Activated naive CD8-positive, alpha-beta T cell treated with anti-CD3 and anti-CD28 coated beads, Interleukin-2, amount 10 ng/mL, durations not matched to agents 7 days and 5 days (primary cell): Measurements from ENCODE around the gene SDF4. TPM values are rescaled to one million over a fixed set of nuclear protein-coding genes. Genes with fewer than 3 reads are reported as not detected.

Experiments used
- ATAC-seq: fragments of 150-1000 bp; cut with Tn5 transposase; one replicate; pipeline ENCODE4 v1.10.0; 2021; ENCODE audit warnings: low read depth, moderate library complexity
- POLR2A ChIA-PET: fragments of 350-600 bp; sonication (Branson Sonifier 250); formaldehyde crosslinking; loops from one replicate; lab custom pipeline; 2021; ENCODE audit warnings: antibody characterized with exemption; lab: Charles Lee
- DNase-seq: peaks from one replicate; pipeline ENCODE4 v3.0.0; 2021
- H3K27ac Mint-ChIP-seq: one replicate; pipeline ENCODE4 v1.8.0; 2022; ENCODE audit warnings: mild to moderate bottlenecking, mixed read lengths
- H3K27me3 Mint-ChIP-seq: one replicate; pipeline ENCODE4 v1.8.0; 2022; ENCODE audit warnings: mild to moderate bottlenecking, moderate library complexity, mixed read lengths
- H3K36me3 Mint-ChIP-seq: one replicate; pipeline ENCODE4 v1.8.0; 2021; ENCODE audit warnings: mild to moderate bottlenecking, mixed read lengths
- H3K4me1 Mint-ChIP-seq: one replicate; pipeline ENCODE4 v1.8.0; 2021; ENCODE audit warnings: mixed read lengths
- H3K4me3 Mint-ChIP-seq: one replicate; pipeline ENCODE4 v1.8.0; 2022; ENCODE audit warnings: mild to moderate bottlenecking, moderate library complexity, mixed read lengths
- H3K9me3 Mint-ChIP-seq: one replicate; pipeline ENCODE4 v1.8.0; 2021; ENCODE audit warnings: mixed read lengths
- total RNA-seq, 2 experiments: library from RNA; stranded (reverse); gene quantifications; one replicate each; pipeline ENCODE4 v1.2.3, GENCODE V29; 2021

SDF4 gene
- total RNA-seq, 2 experiments from 2014 or later, result 99.1 to 103 TPM

DNA sequence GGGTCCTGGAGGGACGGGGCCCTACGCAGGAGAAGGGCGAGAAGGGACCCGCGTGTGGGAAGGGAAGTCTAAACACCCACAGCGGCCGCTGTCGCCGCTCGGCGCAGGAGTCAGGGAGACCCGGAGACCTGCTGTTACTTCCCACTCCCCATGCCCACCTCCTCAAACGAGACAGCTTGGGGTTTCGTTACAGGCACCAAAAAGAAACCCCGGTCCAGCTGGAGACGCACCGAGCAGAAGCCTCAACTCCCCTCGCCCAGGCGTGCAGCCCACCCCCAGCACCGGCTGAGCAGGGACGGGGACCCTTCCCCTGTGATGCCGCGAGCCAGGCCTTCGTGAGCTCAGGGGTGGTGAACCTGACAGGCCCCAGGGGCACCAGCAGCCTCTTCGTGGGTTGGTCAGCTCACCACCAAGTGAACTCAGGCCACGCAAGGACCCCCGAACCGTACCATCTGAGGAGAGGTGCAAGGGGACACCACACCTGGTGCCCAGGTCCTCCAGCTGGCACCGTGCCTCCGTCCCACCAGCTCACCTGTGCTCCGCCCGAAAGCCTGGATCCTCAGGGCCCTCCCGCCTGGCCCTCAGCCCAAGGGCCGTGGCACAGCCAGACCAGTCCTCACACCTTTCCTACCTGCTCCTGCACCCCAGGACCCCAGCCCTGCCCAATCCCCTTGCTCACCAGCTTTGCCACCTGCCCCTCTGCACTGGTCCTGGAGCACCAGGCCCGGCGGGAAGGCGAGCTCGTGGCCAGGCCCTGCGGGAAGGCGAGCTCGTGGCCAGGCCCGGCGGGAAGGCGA, 5.0 kb downstream of the SDF4 start:
- ATAC-seq, result no peak
- no peak overlapping the region for H3K4me3 Mint-ChIP-seq
- no peak for DNase-seq
- H3K27me3 Mint-ChIP-seq, result no peaks in the 10 kb centered on the region
- peaks cover 24% of the 10 kb centered on the region for H3K36me3 Mint-ChIP-seq
- POLR2A ChIA-PET, result no interaction called here
- H3K4me1 Mint-ChIP-seq, result peaks cover 17% of the 10 kb centered on the region
- H3K9me3 Mint-ChIP-seq, result no peaks in the 10 kb centered on the region
- H3K27ac Mint-ChIP-seq, result no peak overlapping the region

DNA sequence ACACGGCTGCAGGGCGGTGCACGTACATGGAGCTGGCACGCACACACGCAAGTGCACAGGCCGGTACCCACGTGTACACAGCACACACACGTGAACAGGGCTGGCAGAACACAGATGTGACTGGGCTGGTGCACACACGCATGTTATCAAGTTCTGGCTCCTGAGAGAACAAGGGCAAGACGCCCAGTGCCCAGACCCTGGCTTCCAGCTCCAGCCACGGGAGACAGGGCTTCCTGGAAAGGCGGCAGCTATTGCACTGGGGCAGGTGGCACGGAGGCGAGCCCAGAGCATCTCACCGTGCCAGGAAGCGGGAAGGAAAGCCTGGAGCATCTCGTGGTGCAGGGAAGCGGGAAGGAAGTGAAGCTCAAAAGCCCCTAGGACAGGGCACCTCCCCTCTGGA, 5.9 kb downstream of the SDF4 start:
- DNase-seq (no peak), ATAC-seq (no peak)
- H3K4me1 Mint-ChIP-seq, result peaks cover 17% of the 10 kb centered on the region
- H3K36me3 Mint-ChIP-seq, result peaks cover 24% of the 10 kb centered on the region
- no peak overlapping the region for H3K4me3 Mint-ChIP-seq
- no peaks in the 10 kb centered on the region for H3K9me3 Mint-ChIP-seq
- H3K27ac Mint-ChIP-seq, result no peak overlapping the region
- POLR2A ChIA-PET, result no interaction called here
- H3K27me3 Mint-ChIP-seq, result no peaks in the 10 kb centered on the region

DNA sequence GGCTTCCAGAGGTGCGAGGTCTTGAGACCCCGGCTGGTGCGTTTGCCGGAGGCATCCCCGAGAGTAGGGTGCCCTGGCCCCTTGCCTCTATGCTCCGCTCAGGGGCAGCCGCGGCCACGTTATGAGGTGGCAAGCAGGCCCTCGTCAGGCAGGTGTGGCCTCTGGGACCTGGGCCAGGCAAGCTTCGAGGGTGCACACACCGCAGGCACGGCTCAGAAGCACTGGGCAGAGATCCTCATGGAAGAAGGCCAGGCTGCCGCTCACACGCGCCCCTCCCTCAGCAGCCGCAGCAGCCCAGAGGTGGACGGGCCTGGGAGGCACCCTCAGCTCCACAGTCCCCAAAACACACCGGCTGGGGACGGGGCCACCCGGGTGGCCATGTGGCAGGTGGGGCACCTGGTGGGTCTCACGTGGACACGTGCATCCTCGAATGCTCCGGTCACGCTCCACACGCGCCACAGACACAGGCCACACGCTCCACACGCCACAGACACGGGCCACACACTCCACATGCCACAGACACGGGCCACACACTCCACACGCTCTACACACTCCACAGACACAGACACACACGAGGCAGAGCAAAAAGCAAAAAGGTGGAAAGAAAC, 6.5 kb downstream of the SDF4 start:
- no peaks in the 10 kb centered on the region for H3K27me3 Mint-ChIP-seq
- H3K9me3 Mint-ChIP-seq, result no peaks in the 10 kb centered on the region
- ATAC-seq (no peak), DNase-seq (no peak)
- POLR2A ChIA-PET, result no interaction called here
- no peak overlapping the region for H3K4me3 Mint-ChIP-seq
- H3K27ac Mint-ChIP-seq, result no peak overlapping the region
- H3K36me3 Mint-ChIP-seq, result peaks cover 24% of the 10 kb centered on the region
- H3K4me1 Mint-ChIP-seq, result peaks cover 12% of the 10 kb centered on the region

DNA sequence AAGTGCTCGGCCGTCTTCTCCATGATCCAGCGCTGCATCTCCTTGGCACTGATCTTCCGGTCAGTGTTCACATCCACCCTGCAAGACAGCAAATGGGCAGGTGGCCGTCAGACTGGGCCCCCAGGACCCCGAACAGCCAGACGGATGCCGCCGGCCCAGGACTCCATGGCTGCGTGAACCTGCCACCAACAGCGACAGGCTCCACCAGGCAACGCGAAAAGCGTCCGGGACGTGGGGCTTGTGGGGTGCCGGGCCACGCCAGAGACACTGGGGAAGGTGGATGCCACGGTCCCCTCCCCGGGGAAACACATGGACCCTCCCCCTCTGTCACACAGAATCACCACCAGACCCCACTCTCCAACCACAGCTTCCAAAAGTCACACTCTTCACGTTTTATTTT, 7.9 kb downstream of the SDF4 start:
- Mint-ChIP-seq H3K27me3 (no peaks in the 10 kb centered on the region), H3K9me3 (no peaks in the 10 kb centered on the region), H3K27ac (no peak overlapping the region), H3K4me3 (no peak overlapping the region), H3K4me1 (peaks cover 3% of the 10 kb centered on the region), H3K36me3 (peaks cover 22% of the 10 kb centered on the region)
- ATAC-seq (no peak), DNase-seq (no peak)
- POLR2A ChIA-PET, result no interaction called here

DNA sequence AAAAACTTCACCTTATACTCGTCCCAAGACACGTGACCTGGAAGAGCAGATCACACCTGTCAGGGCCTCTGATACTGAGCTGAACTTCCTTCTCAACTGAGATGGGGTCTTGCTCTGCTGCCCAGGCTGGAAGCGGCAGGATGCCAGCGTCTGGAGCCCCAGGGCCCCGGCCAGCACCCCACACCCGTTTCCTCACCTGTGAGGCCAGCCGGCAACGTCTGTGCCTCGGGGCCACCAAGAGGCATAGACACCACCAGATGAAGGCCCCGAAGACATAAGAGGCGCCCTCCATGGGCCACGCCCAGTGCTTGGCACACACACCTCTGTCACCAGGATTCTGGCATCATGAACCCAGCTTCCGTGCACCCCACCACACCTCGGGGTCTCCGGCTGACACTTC, 8.5 kb downstream of the SDF4 start:
- H3K9me3 Mint-ChIP-seq, result no peaks in the 10 kb centered on the region
- H3K27me3 Mint-ChIP-seq, result no peaks in the 10 kb centered on the region
- peaks cover 3% of the 10 kb centered on the region for H3K4me1 Mint-ChIP-seq
- DNase-seq (no peak), ATAC-seq (no peak)
- H3K27ac Mint-ChIP-seq, result no peak overlapping the region
- H3K36me3 Mint-ChIP-seq, result peaks cover 21% of the 10 kb centered on the region
- H3K4me3 Mint-ChIP-seq, result no peak overlapping the region
- POLR2A ChIA-PET, result no interaction called here

DNA sequence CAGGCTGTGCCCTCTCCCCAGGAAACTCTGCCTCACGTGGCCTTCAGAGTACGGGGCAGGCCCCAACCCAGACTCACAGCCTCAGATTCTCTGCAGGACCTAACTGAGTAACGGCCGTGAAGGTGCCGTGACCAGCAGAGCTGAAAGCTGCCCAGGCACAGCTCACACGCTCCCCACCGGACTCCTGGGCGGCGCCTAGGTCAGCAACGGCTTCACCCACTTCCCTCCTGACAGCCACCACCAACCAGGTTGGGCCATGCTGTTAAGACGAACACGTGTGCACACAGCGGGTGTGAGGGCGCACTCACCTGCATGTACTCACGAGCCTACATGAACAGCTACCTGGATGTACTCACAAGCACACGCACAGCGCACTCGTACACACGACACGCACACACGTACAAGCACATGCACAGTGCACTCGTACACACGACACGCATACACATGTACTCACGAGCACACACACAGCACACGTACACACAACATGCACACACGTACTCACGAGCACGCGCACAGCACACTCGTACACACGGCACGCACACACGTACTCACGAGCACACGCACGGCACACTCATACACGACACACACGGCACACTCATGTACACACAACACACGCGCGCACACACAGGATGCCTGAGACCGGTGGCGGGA, 9.1 kb downstream of the SDF4 start:
- Mint-ChIP-seq H3K4me3 (no peak overlapping the region), H3K27ac (no peak overlapping the region), H3K27me3 (no peaks in the 10 kb centered on the region), H3K36me3 (peaks cover 21% of the 10 kb centered on the region), H3K9me3 (no peaks in the 10 kb centered on the region), H3K4me1 (peaks cover 3% of the 10 kb centered on the region)
- POLR2A ChIA-PET, result no interaction called here
- no peak for ATAC-seq
- DNase-seq, result no peak

DNA sequence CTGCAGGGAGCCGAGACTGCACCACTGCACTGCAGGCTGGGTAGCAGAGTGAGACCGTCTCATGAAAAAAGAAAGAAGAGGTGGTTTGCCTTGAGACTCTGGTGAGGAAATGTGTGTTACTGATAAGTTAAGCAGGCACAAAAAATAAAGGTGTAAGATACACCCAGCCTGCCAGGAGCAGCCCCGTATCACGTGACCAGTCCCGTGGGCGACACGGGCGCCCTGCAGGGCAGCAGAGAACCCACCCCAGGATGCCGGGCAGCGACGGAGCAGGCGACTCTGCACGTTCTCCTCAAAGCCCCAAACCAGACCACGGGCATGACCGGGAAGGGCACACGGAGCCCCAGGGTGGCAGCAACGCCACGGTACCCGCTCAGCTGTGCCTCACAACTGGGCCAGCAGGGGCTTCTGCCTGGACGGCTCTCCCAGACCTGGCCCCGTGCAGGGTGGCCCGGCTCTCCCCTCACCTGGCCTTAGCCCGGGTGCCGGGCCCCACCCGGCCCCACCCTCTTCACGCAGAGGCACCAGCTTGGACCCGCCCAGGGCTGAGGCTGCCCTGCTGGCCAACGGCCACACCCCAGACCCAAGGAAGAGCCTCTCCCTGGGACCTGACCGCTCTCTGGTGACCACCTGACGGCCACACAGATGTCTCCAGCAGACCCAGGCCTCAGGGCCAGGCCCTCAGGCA, 9.8 kb downstream of the SDF4 start:
- DNase-seq (no peak), ATAC-seq (no peak)
- Mint-ChIP-seq H3K27me3 (no peaks in the 10 kb centered on the region), H3K9me3 (no peaks in the 10 kb centered on the region), H3K4me1 (peaks cover 3% of the 10 kb centered on the region), H3K27ac (no peak overlapping the region), H3K36me3 (peaks cover 21% of the 10 kb centered on the region), H3K4me3 (no peak overlapping the region)
- POLR2A ChIA-PET, result no interaction called here

DNA sequence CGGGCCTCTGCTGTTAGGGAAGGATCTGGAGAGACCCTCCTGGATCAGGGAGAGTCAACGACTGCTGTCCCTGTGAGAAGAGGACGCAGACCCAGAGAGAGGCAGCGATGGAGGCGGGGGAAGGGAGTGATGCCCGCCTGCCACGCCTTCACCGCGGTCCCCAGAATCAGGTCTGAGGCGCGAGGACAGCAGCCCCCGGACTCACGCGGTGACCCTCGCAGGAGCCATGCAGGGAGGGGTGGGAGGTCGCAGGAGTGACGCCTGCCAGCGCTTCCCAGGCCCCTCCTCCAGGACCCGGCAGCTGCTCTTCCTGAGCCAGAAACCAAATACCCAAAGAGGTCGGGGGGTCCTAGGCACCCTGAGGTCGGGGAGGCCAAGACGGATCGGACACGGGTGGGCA, 11.6 kb downstream of the SDF4 start:
- ATAC-seq, result no peak
- no peaks in the 10 kb centered on the region for H3K9me3 Mint-ChIP-seq
- POLR2A ChIA-PET, result interaction anchor here (1.4 kb wide), 1 partner anchor 18 kb away, joined by 3 read pairs; no protein-coding TSS in a partner anchor
- H3K4me3 Mint-ChIP-seq, result no peak overlapping the region
- H3K36me3 Mint-ChIP-seq, result peaks cover 17% of the 10 kb centered on the region
- peaks cover 7% of the 10 kb centered on the region for H3K4me1 Mint-ChIP-seq
- no peak for DNase-seq
- H3K27me3 Mint-ChIP-seq, result no peaks in the 10 kb centered on the region
- H3K27ac Mint-ChIP-seq, result no peak overlapping the region

DNA sequence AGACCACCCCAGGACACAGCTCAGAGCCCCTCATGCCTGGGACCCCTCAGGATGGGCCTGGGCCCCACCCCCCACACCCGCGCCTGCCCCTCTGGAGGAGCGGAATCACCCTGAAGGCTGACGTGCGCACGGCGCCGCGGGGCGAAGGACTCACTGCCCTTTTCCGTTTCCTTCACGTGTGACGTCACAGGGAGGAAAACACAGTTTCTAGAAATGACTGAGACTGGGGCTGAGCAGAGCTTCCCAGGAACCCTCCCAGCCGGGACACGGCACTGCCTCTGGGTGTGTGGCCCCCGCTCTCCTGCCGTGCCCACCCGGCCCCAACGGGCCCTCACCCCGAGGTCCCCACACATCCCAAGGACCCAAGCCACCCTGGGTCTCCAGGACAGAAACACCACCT, 12.5 kb downstream of the SDF4 start:
- DNase-seq (no peak), ATAC-seq (no peak)
- H3K4me3 Mint-ChIP-seq, result no peak overlapping the region
- H3K27ac Mint-ChIP-seq, result no peak overlapping the region
- H3K9me3 Mint-ChIP-seq, result no peaks in the 10 kb centered on the region
- peaks cover 9% of the 10 kb centered on the region for H3K4me1 Mint-ChIP-seq
- H3K36me3 Mint-ChIP-seq, result peaks cover 14% of the 10 kb centered on the region
- H3K27me3 Mint-ChIP-seq, result no peaks in the 10 kb centered on the region
- POLR2A ChIA-PET, result no interaction called here

DNA sequence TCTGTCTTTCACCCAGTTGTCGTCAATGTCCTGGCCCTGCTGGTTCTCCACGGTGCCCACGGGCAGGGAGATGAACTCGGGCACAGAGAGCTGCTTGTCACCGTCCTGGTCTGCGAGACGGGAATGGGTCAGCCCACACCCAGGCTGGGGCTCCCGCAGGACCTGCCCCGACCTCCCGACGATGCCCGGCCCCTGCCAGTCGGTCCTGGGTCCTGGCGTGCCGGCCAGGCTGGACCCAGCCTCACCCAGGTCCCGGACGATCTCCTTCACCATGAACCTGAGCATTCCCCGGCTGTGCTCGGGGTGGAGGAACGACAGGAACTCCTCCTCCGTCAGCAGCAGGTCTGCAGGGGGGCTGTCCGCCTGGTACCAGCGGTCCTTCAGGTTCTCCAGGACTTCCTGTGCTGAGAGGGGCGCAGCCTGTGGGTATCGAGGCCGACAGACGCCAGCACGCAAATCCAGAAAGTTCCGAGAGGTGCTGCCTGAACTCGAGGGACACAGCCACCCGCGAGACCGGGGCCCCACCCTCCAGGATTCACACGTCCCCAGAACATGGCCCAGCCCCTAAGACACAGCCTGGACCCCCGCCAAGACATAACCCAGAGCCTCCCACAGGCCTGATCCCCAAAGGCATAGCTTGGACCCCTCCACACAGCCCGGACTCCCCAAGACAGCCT, 13.1 kb downstream of the SDF4 start:
- Mint-ChIP-seq H3K4me3 (no peak overlapping the region), H3K9me3 (no peaks in the 10 kb centered on the region), H3K4me1 (peaks cover 11% of the 10 kb centered on the region), H3K27me3 (no peaks in the 10 kb centered on the region), H3K27ac (no peak overlapping the region), H3K36me3 (peaks cover 13% of the 10 kb centered on the region)
- DNase-seq (no peak), ATAC-seq (no peak)
- POLR2A ChIA-PET, result no interaction called here

DNA sequence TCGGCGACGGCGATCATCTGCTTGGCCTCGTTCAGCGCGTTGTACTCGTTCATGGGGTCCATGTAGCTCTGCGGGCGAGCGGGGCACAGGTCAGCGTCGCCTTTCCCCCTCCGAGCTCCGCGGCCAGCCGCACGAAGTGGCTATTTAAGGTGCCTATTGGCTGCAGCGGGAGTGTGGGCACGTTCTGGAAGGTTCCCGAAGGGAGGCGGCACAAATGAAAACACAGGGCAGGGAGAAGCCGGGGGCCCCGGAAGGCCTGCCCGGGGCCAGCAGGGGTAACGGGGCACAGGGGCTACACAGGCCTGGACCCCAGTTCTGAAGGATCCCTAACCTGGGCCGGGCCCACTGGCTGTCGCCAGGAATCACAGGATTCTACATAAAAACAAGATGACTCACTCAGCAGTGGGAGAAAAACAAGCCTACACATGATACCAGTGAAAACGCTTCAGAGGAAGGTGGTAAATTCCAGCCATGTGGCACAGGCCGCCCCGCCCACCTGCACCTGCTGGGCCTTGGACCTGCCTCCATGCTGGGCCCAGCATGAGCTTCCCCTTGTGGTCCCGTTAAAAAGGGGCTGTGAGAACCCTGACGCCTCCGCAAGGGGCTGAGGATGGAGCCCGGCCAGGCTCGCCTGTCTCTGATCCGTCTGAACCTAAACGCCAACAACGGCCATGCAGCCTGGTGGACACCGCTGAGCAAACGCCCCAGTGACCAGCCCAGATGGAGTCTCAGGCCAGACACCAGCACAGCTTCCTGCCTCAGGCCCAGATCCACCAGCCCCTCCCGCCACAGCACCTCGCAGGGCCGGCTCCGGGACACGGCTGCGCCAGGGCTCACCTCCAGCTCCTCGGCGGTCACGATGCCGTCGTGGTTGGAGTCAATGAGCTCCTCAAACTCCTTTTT, 13.9 kb downstream of the SDF4 start:
- ATAC-seq (no peak), DNase-seq (no peak)
- Mint-ChIP-seq H3K9me3 (no peaks in the 10 kb centered on the region), H3K4me1 (peaks cover 11% of the 10 kb centered on the region), H3K36me3 (peaks cover 8% of the 10 kb centered on the region), H3K27ac (no peak overlapping the region), H3K4me3 (no peak overlapping the region), H3K27me3 (no peaks in the 10 kb centered on the region)
- POLR2A ChIA-PET, result no interaction called here
